A673 (cell line): ENCODE measurements around the gene TMEM163. TPM values are rescaled to one million over a fixed set of nuclear protein-coding genes. Genes with fewer than 3 reads are reported as not detected.

Experiments used
- BruUV-seq: library from RNA; stranded (reverse); fragments of 400-500 nt; replicated peaks from 2 replicates; lab custom pipeline; 2021; lab: Mats Ljungman, UMichigan
- CTCF ChIA-PET: fragments of 300-600 bp; sonication (Branson Sonifier 250); formaldehyde crosslinking; loops from one replicate; lab custom pipeline; 2022; ENCODE audit warnings: antibody characterized with exemption; lab: Charles Lee
- POLR2A ChIA-PET: fragments of 300-600 bp; sonication (Branson Sonifier 250); formaldehyde crosslinking; loops from one replicate; lab custom pipeline; 2022; ENCODE audit warnings: antibody characterized with exemption; ENCODE audit not compliant: low non-redundant PET; lab: Charles Lee
- DNase-seq: peaks from one replicate; pipeline ENCODE4 v3.0.0-alpha.2; 2015; ENCODE audit warnings: low spot score
- H3K27ac ChIP-seq: fragments of 200-600 bp; sonication (generic); 2 replicates; pipeline ENCODE4 v1.5.1; 2016; ENCODE audit warnings: mixed run types, low read depth, mild to moderate bottlenecking, mixed read lengths, antibody characterized with exemption, low read length; ENCODE audit not compliant: poor library complexity, severe bottlenecking
- H3K27me3 ChIP-seq: fragments of 200-600 bp; sonication (generic); replicated peaks from 2 replicates; pipeline ENCODE4 v1.6.1; 2017; ENCODE audit warnings: mixed run types, low read depth, mild to moderate bottlenecking, mixed read lengths, antibody characterized with exemption, low read length; ENCODE audit not compliant: insufficient read depth, poor library complexity
- H3K36me3 ChIP-seq: fragments of 200-600 bp; sonication (generic); 2 replicates; pipeline ENCODE4 v1.6.1; 2016; ENCODE audit warnings: mixed run types, mild to moderate bottlenecking, mixed read lengths, antibody characterized with exemption, low read length; ENCODE audit not compliant: insufficient read depth, poor library complexity, severe bottlenecking
- H3K4me1 ChIP-seq: fragments of 200-600 bp; sonication (generic); 2 replicates; pipeline ENCODE4 v1.6.1; 2017; ENCODE audit warnings: mixed run types, mild to moderate bottlenecking, mixed read lengths, antibody characterized with exemption, low read length; ENCODE audit not compliant: insufficient read depth, poor library complexity, severe bottlenecking
- H3K4me3 ChIP-seq: fragments of 200-600 bp; sonication (generic); 2 replicates; pipeline ENCODE4 v1.5.1; 2016; ENCODE audit warnings: low read depth, mixed run types, mild to moderate bottlenecking, mixed read lengths, low read length; ENCODE audit not compliant: poor library complexity, severe bottlenecking
- H3K9me3 ChIP-seq: fragments of 200-600 bp; sonication (generic); 2 replicates; pipeline ENCODE4 v1.6.1; 2016; ENCODE audit warnings: mixed run types, low read depth, mild to moderate bottlenecking, mixed read lengths, antibody characterized with exemption, low read length; ENCODE audit not compliant: poor library complexity, severe bottlenecking
- EZH2 ChIP-seq: fragments of 200-600 bp; sonication (generic); IDR thresholded peaks from 2 replicates; pipeline ENCODE4 v1.6.1; 2017; ENCODE audit warnings: borderline replicate concordance, low read depth, mild to moderate bottlenecking, mixed read lengths, antibody characterized with exemption, low read length; ENCODE audit not compliant: poor library complexity, severe bottlenecking
- intact Hi-C: fragments of 100-400 bp; cut with micrococcal nuclease; formaldehyde crosslinking; loops from one replicate; pipeline ENCODE4 v1.10.0; 2022; ENCODE audit not compliant: unreplicated experiment
- total RNA-seq: library from RNA; stranded (reverse); gene quantifications from 2 replicates; pipeline ENCODE4 v1.2.3, GENCODE V29; 2021
- TF ChIP-seq, protein P1 (sequence below): fragments of 300-800, 200-600 bp; sonication (generic); conservative IDR thresholded peaks from 2 replicates; pipeline ENCODE4 v1.5.1; 2017; ENCODE audit warnings: low read depth, mild to moderate bottlenecking, antibody characterized with exemption, low read length, moderate library complexity, mixed read lengths

TMEM163 gene
- total RNA-seq, 1 experiment from 2014 or later, result not detected

DNA sequence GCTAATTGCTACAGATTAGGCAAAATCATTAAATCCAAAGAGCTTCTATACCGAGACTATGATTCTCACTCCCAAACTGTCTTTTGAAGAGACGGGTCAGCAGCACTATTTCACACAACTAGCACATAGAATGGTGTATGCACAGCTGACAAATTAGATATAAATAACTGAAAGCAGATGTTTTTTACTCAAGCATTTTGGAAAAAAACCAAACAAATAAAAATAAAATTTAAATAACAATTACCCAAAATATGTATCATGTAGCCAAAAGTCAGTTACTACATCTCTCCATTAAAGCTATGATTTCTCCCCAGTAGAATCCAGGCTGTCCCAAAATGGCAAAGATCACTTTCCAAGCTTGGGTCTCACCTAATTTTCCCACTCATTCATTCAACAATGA, 107.9 kb downstream of the TMEM163 start:
- ChIA-PET POLR2A (no interaction called here), CTCF (no interaction called here)
- intact Hi-C loops, result no loop called here
- no peaks in the 10 kb centered on the region for H3K36me3 ChIP-seq
- DNase-seq, result no peak
- no peaks in the 10 kb centered on the region for H3K4me1 ChIP-seq
- H3K4me3 ChIP-seq, result no peak overlapping the region
- no peaks in the 10 kb centered on the region for H3K27me3 ChIP-seq
- H3K27ac ChIP-seq, result no peak overlapping the region
- no peaks in the 10 kb centered on the region for H3K9me3 ChIP-seq
- TF ChIP-seq, protein P1, sequence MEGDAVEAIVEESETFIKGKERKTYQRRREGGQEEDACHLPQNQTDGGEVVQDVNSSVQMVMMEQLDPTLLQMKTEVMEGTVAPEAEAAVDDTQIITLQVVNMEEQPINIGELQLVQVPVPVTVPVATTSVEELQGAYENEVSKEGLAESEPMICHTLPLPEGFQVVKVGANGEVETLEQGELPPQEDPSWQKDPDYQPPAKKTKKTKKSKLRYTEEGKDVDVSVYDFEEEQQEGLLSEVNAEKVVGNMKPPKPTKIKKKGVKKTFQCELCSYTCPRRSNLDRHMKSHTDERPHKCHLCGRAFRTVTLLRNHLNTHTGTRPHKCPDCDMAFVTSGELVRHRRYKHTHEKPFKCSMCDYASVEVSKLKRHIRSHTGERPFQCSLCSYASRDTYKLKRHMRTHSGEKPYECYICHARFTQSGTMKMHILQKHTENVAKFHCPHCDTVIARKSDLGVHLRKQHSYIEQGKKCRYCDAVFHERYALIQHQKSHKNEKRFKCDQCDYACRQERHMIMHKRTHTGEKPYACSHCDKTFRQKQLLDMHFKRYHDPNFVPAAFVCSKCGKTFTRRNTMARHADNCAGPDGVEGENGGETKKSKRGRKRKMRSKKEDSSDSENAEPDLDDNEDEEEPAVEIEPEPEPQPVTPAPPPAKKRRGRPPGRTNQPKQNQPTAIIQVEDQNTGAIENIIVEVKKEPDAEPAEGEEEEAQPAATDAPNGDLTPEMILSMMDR, result no peak
- TF ChIP-seq EZH2, result no peak
- BruUV-seq, result no TSS peak

DNA sequence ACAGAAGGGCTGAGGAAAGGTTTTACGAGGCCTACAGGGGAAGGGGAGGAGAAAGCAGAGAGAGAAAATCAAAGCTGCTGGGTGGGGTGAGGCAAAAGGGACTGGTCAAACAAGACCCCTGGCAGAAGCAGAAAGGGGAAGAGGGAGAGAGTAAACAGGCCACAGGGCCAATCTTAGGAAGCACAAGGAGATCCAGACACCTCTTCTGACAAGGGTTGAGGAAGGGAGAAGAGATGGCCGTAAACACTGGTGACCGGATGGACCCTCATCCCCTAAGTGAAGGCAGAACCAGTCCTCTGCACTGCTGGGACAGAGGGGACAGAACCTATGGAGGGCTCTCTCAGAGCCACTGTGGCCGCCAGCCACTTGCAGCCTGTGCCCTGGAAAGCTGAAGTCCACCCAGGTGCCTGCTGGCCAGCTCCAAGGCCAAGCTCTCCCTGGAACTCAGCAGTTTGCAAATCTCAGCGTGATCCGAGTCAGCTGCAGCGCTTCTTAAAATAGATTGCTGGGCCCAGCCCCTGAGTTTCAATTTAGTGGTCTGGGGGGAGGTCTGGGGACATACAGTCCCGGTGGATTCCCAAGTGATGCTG, 108.8 kb downstream of the TMEM163 start:
- BruUV-seq, result no TSS peak
- no peak overlapping the region for H3K27ac ChIP-seq
- no peaks in the 10 kb centered on the region for H3K27me3 ChIP-seq
- intact Hi-C loops, result no loop called here
- no peak overlapping the region for H3K4me3 ChIP-seq
- no peaks in the 10 kb centered on the region for H3K4me1 ChIP-seq
- POLR2A ChIA-PET, result no interaction called here
- CTCF ChIA-PET, result no interaction called here
- no peaks in the 10 kb centered on the region for H3K9me3 ChIP-seq
- no peak for TF ChIP-seq EZH2
- TF ChIP-seq, protein P1, result no peak
- H3K36me3 ChIP-seq, result no peaks in the 10 kb centered on the region
- DNase-seq, result no peak

DNA sequence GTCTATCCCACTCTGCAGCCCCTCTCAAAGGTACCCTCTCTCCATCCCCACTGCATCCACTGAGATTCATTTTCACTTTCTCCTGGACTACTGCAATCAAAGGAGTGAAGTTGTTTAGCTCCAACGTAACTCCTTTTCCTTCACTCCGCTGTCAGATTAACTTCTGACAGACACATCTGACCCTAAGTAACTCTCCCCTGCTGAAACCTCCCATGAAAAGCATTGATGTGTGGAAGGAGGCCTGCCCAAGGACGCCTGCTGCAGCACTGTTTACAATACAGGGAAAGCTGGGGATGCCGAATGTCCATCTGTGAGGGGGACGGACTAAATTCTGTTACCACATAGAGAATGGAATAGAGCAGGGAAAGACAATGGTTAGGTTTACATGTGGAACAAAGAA, 114.8 kb downstream of the TMEM163 start:
- POLR2A ChIA-PET, result no interaction called here
- H3K4me3 ChIP-seq, result no peak overlapping the region
- H3K36me3 ChIP-seq, result no peaks in the 10 kb centered on the region
- no TSS peak for BruUV-seq
- DNase-seq, result no peak
- CTCF ChIA-PET, result no interaction called here
- intact Hi-C loops, result no loop called here
- no peak overlapping the region for H3K27ac ChIP-seq
- no peak for TF ChIP-seq EZH2
- TF ChIP-seq, protein P1, result no peak
- no peaks in the 10 kb centered on the region for H3K9me3 ChIP-seq
- H3K4me1 ChIP-seq, result no peaks in the 10 kb centered on the region
- H3K27me3 ChIP-seq, result peaks cover 20% of the 10 kb centered on the region
